ENCODE data around the gene SMAD5.

DNA sequence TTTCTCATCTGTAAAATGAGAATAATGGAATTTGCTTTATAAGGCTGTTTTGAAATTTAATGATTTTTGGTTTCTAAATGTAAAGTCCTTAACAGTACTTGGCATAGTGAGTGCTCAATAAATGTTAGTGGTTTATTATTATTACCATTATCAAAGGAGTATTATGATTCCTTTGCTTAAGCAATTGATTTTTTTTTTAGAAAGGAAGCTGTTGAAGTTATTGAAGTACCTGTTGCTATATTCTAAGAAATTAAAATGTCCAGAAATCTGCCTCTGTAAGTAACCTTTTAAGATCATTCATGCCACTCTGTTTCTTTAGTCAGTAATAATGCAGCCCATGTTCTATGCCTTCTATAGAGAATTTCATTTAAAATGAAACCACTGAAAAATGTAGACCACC lies 15.0 kb downstream of the SMAD5 start:
- TF ChIP-seq CTCF (conservative IDR thresholded peaks at IDR 0.05; ENCODE audit: low read depth in 2 of 2), result no peak
- TF ChIP-seq POLR2AphosphoS5 (IDR thresholded peaks at IDR 0.05; ENCODE audit: low read depth), result no peak
- TF ChIP-seq ZNF114 (CRISPR knock-in tag; IDR thresholded peaks at IDR 0.05), result no peak
- no peak for TF ChIP-seq EZH2 (IDR thresholded peaks at IDR 0.05; ENCODE audit: low read depth, unreplicated experiment)
- TF ChIP-seq, protein P1, sequence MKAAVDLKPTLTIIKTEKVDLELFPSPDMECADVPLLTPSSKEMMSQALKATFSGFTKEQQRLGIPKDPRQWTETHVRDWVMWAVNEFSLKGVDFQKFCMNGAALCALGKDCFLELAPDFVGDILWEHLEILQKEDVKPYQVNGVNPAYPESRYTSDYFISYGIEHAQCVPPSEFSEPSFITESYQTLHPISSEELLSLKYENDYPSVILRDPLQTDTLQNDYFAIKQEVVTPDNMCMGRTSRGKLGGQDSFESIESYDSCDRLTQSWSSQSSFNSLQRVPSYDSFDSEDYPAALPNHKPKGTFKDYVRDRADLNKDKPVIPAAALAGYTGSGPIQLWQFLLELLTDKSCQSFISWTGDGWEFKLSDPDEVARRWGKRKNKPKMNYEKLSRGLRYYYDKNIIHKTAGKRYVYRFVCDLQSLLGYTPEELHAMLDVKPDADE (IDR thresholded peaks at IDR 0.05), result no peak
- TF ChIP-seq EZH2phosphoT487 (IDR thresholded peaks at IDR 0.05; ENCODE audit: unreplicated experiment), result no peak
- no peak for TF ChIP-seq CREB1 (CRISPR knock-in tag; IDR thresholded peaks at IDR 0.05; ENCODE audit: low read depth)
- TF ChIP-seq JUNB (IDR thresholded peaks at IDR 0.05; ENCODE audit: unreplicated experiment), result no peak
